OCI-LY7 (cell line): ENCODE data around the gene DNAH8.

Source experiments
- CTCF ChIP-seq: fragments of 200-600 bp; sonication (generic); conservative IDR thresholded peaks from 2 replicates; pipeline ENCODE4 v1.5.1; 2014; ENCODE audit warnings: mild to moderate bottlenecking, antibody characterized with exemption, low read length, moderate library complexity, mixed read lengths
- EZH2phosphoT487 ChIP-seq: fragments of 200-600 bp; sonication (generic); IDR thresholded peaks from 2 replicates; pipeline ENCODE4 v1.6.1; 2018; ENCODE audit warnings: low read depth, borderline replicate concordance, mild to moderate bottlenecking, mixed run types, antibody characterized with exemption, low read length, moderate library complexity, mixed read lengths

DNA sequence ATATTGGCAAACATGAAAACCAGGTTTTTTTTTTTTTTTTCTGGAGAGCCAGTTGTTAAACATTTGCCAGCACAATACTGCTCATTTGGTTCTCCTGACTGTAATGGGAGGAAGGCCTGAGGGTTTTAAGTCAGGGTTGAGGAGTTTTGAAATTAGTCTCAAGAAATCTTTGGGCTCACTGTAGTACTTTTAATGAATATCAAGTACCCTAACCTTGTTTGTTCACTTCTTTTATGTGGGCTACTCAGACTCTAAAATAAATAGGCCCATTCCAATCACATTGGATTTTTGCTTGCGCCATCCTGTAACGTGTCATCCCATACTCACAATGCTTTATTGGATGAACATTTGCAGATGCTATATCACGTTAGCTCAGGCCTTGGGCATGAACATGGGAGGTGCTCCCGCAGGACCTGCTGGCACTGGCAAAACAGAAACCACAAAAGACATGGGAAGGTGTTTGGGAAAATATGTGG, 146.9 kb downstream of the DNAH8 start:
- TF ChIP-seq CTCF: no peak
- TF ChIP-seq EZH2phosphoT487: no peak
